HG02973 (cell line): ENCODE measurements around the gene WFIKKN1.

Experiments
- ATAC-seq: cut with Tn5 transposase; IDR thresholded peaks from one replicate; pipeline ENCODE4 v1.9.1; 2021; ENCODE audit warnings: moderate library complexity; ENCODE audit not compliant: unreplicated experiment

WFIKKN1 gene

GRCh38 chr16:683396-684070 lies 52.7 kb downstream of the WFIKKN1 start:
- ATAC-seq, result no peak
